Limb (tissue), 2 donors: ENCODE measurements around the gene EGFL7.

Experiments
- DNase-seq, 2 donors: peaks; one replicate each; pipeline ENCODE4 v3.0.0-alpha.2; 2016; ENCODE audit errors: extremely low spot score in 2 of 2

EGFL7 gene

GRCh38 chr9:136662656-136663581 lies at the start of gene EGFL7:
EGFL7 (plus strand) TSS chr9:136662916; CDS start chr9:136668283, 5,367 bp downstream.
- no peak for DNase-seq

- no peak for DNase-seq
Observed at GRCh38 chr9:136613824-136614371, 48.8 kb upstream of the EGFL7 start.

- no peak for DNase-seq
Observed at GRCh38 chr9:136614372-136614922, 48.3 kb upstream of the EGFL7 start.

GRCh38 chr9:136614967-136615623 lies 47.6 kb upstream of the EGFL7 start:
- peak in 1 of 2 donors; percentile 44 for DNase-seq

GRCh38 chr9:136615631-136616306 lies 46.9 kb upstream of the EGFL7 start:
- DNase-seq: peak in 1 of 2 donors; percentile 31

GRCh38 chr9:136616307-136616635 lies 46.4 kb upstream of the EGFL7 start:
- DNase-seq: no peak

GRCh38 chr9:136616948-136617695 lies 45.6 kb upstream of the EGFL7 start:
- DNase-seq: peak in 1 of 2 donors; percentile 28

- DNase-seq: peak in 1 of 2 donors; percentile 33
Observed at GRCh38 chr9:136617746-136618579, 44.8 kb upstream of the EGFL7 start.

GRCh38 chr9:136618580-136619547 lies 43.9 kb upstream of the EGFL7 start:
- DNase-seq: peak in 1 of 2 donors; percentile 29

- DNase-seq: peak in 1 of 2 donors; percentile 27
Observed at GRCh38 chr9:136619742-136620440, 42.8 kb upstream of the EGFL7 start.

GRCh38 chr9:136620441-136621018 lies 42.2 kb upstream of the EGFL7 start:
- DNase-seq: no peak

GRCh38 chr9:136621019-136621733 lies 41.5 kb upstream of the EGFL7 start:
- peak in 1 of 2 donors; percentile 62 for DNase-seq

GRCh38 chr9:136621734-136622093 lies 41.0 kb upstream of the EGFL7 start:
- DNase-seq: peak in 1 of 2 donors; percentile 29

- DNase-seq: peak in 1 of 2 donors; percentile 31
Observed at GRCh38 chr9:136622538-136622948, 40.2 kb upstream of the EGFL7 start.

- DNase-seq: peak in 1 of 2 donors; percentile 23
Observed at GRCh38 chr9:136623016-136623841, 39.5 kb upstream of the EGFL7 start.

- DNase-seq: peak in 1 of 2 donors; percentile 44
Observed at GRCh38 chr9:136623842-136624183, 38.9 kb upstream of the EGFL7 start.
